UCSD-AML1 (cell line): ENCODE data around the gene PTGIS.

Source experiments
- DNase-seq: peaks from one replicate; lab custom pipeline; 2025; ENCODE audit not compliant: unreplicated experiment; lab: John Stamatoyannopoulos, UW

Gene PTGIS

GRCh38 chr20:49595811-49596561, 28.0 kb upstream of the PTGIS start:
- peak; percentile 50 for DNase-seq

- DNase-seq = no peak
These were observed 27.4 kb upstream of the PTGIS start for GRCh38 chr20:49595346-49595745.

- DNase-seq = no peak
These were observed 27.0 kb upstream of the PTGIS start for GRCh38 chr20:49594931-49595315.

GRCh38 chr20:49594143-49594930, 26.4 kb upstream of the PTGIS start:
- DNase-seq = no peak

DNA sequence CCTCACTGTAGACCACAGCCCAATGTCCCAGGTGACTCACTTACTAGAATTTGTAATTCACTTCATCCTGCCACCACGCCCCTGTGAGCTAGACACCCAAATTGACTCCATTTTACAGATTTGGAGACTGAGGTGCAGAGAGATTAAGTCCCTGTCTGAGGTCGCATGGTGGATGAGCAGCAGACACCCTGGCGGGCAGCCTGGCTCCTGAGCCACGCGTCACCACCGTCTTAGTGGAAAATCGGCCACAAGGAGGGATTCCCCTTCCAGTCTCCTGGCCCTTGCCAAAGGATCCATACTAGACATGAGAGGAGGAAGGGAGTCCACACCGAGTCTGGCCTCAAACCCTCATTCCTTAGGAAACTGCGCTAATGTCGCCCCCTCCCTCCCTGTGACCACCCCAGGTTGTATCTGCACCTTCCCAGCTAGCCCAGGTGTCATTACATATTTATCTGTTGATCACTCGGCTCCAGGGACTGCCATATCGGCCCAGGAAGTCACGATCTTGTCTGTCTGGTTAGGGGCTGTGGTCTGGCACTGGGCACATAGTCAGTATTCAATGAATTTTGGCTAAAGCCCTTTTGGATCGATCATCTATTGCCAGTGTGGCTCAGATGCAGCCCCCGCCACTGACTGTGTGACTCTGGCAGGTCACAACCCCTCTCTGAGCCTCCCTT, 25.7 kb upstream of the PTGIS start:
- DNase-seq = no peak

DNA sequence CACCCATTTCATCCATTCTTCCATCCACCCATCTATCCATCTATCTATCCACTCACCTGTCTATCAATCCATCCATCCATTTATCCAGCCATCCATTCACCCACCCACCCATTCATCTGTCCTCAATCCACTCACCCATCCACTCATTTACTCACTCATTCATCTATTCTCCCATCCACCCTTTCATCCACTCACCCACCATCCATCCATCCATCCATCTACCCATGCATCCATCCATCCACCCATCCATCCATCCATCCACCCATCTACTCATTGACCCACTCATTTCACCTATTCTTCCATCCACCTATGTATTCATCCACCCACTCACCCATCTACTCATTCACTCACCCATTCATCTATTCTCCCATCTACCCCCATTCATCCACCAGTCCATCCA, 24.2 kb upstream of the PTGIS start:
- no peak for DNase-seq

GRCh38 chr20:49591217-49591865, 23.4 kb upstream of the PTGIS start:
- peak; percentile 25 for DNase-seq

DNA sequence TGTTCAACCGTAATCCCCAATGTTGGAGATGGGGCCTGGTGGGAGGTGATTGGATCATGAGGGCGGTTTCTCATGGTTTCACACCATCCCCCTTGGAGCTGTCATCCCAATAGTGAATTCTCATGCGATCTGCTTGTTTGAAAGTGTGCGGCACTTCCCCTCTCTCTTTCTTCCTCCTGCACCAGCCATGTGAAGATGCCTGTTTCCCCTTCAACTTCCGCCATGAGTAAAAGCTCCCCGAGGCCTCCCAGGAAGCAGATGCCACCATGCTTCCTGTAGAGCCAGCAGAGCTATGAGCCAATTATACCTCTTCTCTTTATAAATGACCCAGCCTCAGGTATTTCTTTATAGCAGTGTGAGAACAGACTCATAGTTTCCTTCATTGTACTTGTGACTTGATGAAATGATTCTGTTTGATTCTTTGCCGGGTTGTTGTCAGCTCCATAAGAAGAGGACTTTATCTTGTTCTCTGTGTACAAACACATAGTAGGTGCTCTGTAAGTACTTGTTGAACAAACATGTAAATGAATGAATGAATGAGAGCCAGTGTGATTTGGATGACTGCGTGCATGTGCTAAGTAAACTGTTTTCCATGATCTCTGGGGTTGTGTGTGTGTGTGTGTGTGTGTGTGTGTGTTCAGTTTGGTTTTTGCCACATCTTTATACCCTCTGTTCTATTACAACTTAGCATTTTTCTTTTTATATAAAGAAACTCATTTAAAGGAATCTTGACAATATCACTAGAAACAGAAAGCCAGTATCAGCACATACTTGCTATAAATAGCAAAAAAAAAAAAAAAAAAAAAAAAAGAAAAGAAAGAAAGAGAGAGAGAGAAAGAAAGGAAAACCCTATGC, 22.5 kb upstream of the PTGIS start:
- DNase-seq = peak; percentile 58

DNA sequence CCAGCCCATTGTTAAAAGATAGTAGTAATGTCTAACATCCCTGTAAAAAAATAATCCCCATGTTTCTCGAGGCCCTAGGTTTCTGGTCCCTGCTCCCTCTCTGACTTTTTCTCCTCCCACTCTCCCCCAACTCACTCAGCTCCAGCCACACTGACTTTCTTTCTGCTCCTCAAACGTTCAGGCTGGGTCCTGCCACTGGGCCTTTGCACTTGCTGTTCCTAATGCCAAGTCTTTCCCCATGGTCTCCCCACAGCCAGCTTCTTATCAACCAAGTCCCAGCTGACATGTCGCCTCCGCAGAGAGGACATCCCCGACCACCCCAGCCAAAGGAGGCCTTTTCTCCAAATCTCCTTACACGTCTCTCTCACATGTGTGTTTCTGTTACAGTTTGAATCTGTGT, 21.8 kb upstream of the PTGIS start:
- DNase-seq = no peak

DNA sequence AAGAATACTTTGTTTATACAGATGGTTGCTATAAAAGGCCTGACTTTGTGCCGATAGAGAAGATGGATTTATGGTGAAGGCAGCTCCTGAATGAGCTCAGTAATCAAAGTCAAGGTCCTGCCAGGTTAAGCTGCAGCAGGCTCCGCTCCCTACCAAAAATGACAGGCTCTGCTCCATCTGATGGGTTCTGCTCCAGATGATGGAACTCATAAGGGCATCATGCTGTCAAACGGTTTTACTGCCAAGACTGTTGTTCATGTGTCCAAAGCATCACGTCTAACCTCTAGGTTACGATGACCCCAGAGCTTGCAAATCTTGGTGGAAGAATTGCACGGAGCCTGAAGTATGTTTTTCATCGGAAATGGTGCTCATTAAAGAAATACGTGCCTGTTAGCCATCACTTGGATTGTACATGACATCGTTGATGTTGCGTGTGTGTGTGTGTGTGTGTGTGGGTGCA, 19.2 kb upstream of the PTGIS start:
- no peak for DNase-seq

GRCh38 chr20:49585585-49586245, 17.8 kb upstream of the PTGIS start:
- DNase-seq = no peak

GRCh38 chr20:49584418-49585382, 16.8 kb upstream of the PTGIS start:
- DNase-seq = no peak

- no peak for DNase-seq
These were observed 15.9 kb upstream of the PTGIS start for GRCh38 chr20:49583669-49584417.

- DNase-seq = no peak
These were observed 15.4 kb upstream of the PTGIS start for GRCh38 chr20:49583343-49583668.

DNA sequence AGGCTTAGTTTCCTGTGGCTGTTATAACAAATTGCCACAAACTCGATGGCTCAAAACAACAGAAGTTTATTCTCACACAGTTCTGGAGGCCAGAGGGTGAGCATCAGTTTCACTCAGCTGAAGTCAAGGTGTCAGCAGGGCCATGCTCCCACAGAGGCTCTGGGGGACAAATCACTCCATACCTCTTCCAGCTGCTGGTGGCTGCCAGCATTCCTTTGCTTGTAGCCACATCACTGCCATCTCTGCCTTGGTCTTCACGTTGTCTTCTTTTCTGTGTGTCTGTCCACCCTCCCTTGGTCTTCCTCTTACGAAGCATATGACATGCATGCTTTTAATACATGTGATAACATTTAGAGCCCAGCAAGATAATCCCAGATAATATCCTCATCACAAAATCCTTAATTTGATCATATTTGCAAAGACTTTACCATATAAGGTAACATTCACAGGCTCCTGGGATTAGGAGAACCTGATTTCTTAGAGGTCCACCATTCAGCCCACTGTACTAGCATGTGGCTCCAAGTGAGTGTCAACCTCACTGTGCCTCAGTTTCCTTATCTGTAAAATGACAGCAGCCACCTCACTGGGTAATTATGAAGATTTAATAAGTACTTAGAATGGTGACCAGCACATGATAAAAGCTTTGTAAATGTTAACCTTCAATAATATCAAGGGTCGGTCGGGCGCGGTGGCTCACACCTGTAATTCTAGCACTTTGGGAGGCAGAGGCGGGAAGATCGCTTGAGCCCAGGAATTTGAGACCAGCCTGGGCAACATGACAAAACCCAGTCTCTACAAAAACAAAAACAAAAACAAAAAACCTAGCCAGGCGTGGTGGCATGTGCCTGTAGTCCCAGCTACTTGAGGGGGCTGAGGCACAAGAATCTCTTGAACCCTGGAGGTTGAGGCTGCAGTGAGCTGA, 14.7 kb upstream of the PTGIS start:
- DNase-seq = no peak

DNA sequence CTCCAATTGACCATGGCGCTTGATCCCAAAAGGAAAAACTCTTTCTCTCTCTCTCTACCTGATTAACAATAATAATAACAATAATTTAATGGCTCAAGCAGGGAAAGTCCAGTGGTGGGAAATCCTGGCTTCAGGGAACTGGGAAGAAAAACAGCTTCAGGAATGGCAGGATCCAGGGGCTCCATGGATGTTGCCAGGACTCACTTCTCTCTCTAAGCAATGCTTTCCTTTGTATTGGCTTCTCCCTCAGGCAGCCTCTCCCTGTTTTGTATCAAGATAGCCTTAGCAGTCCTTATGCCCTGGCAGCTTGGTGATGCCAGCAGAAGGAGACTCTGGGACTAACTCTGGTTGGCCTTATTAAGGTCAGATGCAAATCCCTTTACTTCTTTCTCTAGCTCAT, 13.5 kb upstream of the PTGIS start:
- no peak for DNase-seq

DNA sequence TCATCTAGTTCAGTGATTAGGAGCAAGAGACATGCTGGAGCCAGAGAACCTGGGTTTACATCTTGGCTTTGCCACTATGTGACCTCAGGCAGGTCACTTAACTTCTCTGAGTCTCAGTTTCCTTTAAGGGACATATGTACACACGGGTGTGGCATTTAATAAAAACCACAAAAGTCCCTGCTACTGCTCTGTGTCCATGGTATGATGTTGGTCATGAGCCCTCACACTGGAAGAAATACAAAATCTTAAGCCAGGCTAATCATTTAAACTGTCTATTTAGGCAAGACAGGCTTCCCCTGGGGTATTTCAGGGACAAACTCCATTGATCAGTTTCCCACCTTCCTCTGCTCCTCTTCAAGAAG, 12.9 kb upstream of the PTGIS start:
- DNase-seq = no peak
